Cardiac septum (tissue), 1 donor: ENCODE results near the gene INTS11. TPM values are rescaled to one million over a fixed set of nuclear protein-coding genes. Genes with fewer than 3 reads are reported as not detected.
"Not testable (repeated sequence)": the region's sequence is repeated elsewhere in the genome, so short reads cannot be mapped to it uniquely, and the experiment has no call there.

Experiments used
- DNase-seq: peaks from one replicate; pipeline ENCODE4 v3.0.0-alpha.2; 2020; ENCODE audit warnings: low spot score
- intact Hi-C: fragments of 100-400 bp; cut with DNase I; formaldehyde crosslinking; loops from one replicate; pipeline ENCODE4 v1.14.0; 2022
- total RNA-seq: library from RNA; stranded (reverse); fragmentation: NEBNext Ultra II Directional; extraction: Animal tissue kit (Norgen Biotek cat#: 25700); gene quantifications from one replicate; pipeline ENCODE4 v1.2.1, GENCODE V29; 2021
- donor health status: DM: no; HTN: no; CAD: no.

Gene INTS11
- total RNA-seq, 1 donor from 2014 or later = 73.8 TPM

GRCh38 chr1:1318777-1319645 lies 5.4 kb downstream of the INTS11 start:
- intact Hi-C loops = no loop called here
- no peak for DNase-seq

GRCh38 chr1:1318131-1318652 lies 6.3 kb downstream of the INTS11 start:
- intact Hi-C loops = no loop called here
- no peak for DNase-seq

GRCh38 chr1:1317420-1317819 lies 7.0 kb downstream of the INTS11 start:
- intact Hi-C loops = no loop called here
- no peak for DNase-seq

- not testable (repeated sequence) for DNase-seq
Observed at GRCh38 chr1:1316199-1316598, 8.3 kb downstream of the INTS11 start.

GRCh38 chr1:1315435-1315954 lies 9.0 kb downstream of the INTS11 start:
- DNase-seq = no peak
- intact Hi-C loops = no loop called here

More at GRCh38 chr1:1316199-1316598, 8.3 kb downstream of the INTS11 start:
- intact Hi-C loops = not testable (repeated sequence)

- no peak for DNase-seq
Observed at GRCh38 chr1:1314678-1315335, 9.7 kb downstream of the INTS11 start.

GRCh38 chr1:1314237-1314586 lies 10.2 kb downstream of the INTS11 start:
- intact Hi-C loops = no loop called here
- DNase-seq = no peak

More at GRCh38 chr1:1314678-1315335, 9.7 kb downstream of the INTS11 start:
- intact Hi-C loops = no loop called here

GRCh38 chr1:1313500-1314236 lies 10.8 kb downstream of the INTS11 start:
- intact Hi-C loops = no loop called here
- DNase-seq = no peak

GRCh38 chr1:1312450-1313314 lies 11.8 kb downstream of the INTS11 start:
- no peak for DNase-seq
- intact Hi-C loops = no loop called here

- DNase-seq = no peak
- intact Hi-C loops = no loop called here
Observed at GRCh38 chr1:1311107-1312104, 13.1 kb downstream of the INTS11 start.

- no peak for DNase-seq
- intact Hi-C loops = no loop called here
Observed at GRCh38 chr1:1310476-1311053, 13.9 kb downstream of the INTS11 start.

GRCh38 chr1:1310109-1310385 lies 14.4 kb downstream of the INTS11 start:
- intact Hi-C loops = no loop called here
- DNase-seq = no peak

GRCh38 chr1:1309251-1310108 lies 15.0 kb downstream of the INTS11 start:
- intact Hi-C loops = loop anchor here (2.0 kb wide), 1 partner anchor 39 kb away; the partner anchor contains the start of gene DVL1
- no peak for DNase-seq

- no peak for DNase-seq
- intact Hi-C loops = loop anchor here (2.0 kb wide), 1 partner anchor 40 kb away; the partner anchor contains the start of gene DVL1
Observed at GRCh38 chr1:1308756-1309250, 15.7 kb downstream of the INTS11 start.

GRCh38 chr1:1307923-1308755 lies 16.3 kb downstream of the INTS11 start, which contains the start of the genes ACAP3 and PUSL1:
TSS of gene ACAP3 (minus strand) at chr1:1307930. CDS start at chr1:1307815, 115 bp downstream.
TSS of gene PUSL1 (plus strand) at chr1:1308597. CDS start at chr1:1308644, 47 bp downstream.
- DNase-seq = peak; percentile 93
- intact Hi-C loops = loop anchor here (2.0 kb wide), 1 partner anchor 41 kb away; the partner anchor contains the start of gene DVL1
